COR-L47 (cell line): Measurements from ENCODE around the gene PTPN3.

Experiments
- DNase-seq: peaks from one replicate; lab custom pipeline; 2025; lab: John Stamatoyannopoulos, UW

PTPN3 gene

GRCh38 chr9:109336409-109336808, 161.7 kb downstream of the PTPN3 start:
- DNase-seq, result no peak

GRCh38 chr9:109335929-109336328, 162.2 kb downstream of the PTPN3 start:
- DNase-seq, result no peak

GRCh38 chr9:109335121-109335520, 163.0 kb downstream of the PTPN3 start:
- DNase-seq, result no peak

GRCh38 chr9:109331353-109331752, 166.8 kb downstream of the PTPN3 start:
- no peak for DNase-seq

GRCh38 chr9:109329638-109330258, 168.4 kb downstream of the PTPN3 start:
- DNase-seq, result no peak

- DNase-seq, result no peak
Observed at GRCh38 chr9:109328978-109329637, 169.0 kb downstream of the PTPN3 start.
